AG09309 (cell line): ENCODE measurements around the gene SCN7A.

Source experiments
- DNase-seq: peaks from one replicate; pipeline ENCODE4 v3.0.0-alpha.2; 2010; ENCODE audit warnings: low read depth
- H3K4me3 ChIP-seq: 2 replicates; pipeline ENCODE4 v1.5.1; 2011; ENCODE audit warnings: mild to moderate bottlenecking, low read depth, low read length, moderate library complexity; ENCODE audit not compliant: control insufficient read depth
- TF ChIP-seq, protein P1 (sequence below): IDR thresholded peaks from 2 replicates; pipeline ENCODE4 v1.5.1; 2011; ENCODE audit warnings: mild to moderate bottlenecking, low read depth, low read length, inconsistent platforms; ENCODE audit not compliant: insufficient read depth, control insufficient read depth; ENCODE audit errors: missing control alignments

SCN7A gene

DNA sequence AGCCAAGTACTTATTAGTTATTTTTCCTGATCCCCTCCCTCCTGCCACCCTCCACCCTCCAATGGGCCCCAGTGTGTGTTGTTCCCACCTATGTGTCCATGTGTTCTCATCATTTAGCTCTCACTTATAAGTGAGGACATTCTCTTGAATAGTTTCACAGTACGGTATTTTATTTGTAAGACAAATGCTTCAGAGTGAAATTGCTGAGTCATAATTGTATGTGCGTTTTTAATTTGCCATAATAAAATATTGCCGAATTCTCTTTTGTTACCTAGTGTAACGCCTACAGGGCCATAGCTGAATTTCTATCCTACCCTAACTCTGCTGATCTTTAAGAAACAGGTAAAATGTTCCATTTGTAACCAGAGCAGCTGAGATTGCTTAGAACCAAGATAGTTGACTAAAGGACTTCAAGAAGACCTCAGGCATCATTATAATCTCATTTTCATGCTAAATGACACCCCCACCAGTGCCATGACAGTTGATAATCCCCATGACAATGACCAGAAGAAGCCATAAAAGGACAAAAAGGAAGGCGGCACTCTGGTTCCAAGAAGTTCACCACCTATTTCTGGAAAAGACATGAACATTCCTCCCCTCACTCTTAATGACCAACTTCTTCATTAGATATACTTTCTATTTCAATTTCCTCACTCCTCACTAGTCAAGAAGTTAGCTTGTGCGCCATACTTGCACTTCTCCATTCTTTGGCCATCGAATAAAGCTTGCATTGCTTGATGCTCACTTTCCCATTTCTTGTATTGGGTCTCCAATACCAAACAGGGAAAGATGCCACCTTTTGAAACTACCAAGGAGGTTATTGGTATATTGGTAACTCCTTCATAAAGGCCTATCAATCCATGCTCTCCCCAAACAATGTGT is 136.7 kb downstream of the SCN7A start:
- no peak for DNase-seq
- H3K4me3 ChIP-seq, result no peak overlapping the region
- TF ChIP-seq, protein P1, sequence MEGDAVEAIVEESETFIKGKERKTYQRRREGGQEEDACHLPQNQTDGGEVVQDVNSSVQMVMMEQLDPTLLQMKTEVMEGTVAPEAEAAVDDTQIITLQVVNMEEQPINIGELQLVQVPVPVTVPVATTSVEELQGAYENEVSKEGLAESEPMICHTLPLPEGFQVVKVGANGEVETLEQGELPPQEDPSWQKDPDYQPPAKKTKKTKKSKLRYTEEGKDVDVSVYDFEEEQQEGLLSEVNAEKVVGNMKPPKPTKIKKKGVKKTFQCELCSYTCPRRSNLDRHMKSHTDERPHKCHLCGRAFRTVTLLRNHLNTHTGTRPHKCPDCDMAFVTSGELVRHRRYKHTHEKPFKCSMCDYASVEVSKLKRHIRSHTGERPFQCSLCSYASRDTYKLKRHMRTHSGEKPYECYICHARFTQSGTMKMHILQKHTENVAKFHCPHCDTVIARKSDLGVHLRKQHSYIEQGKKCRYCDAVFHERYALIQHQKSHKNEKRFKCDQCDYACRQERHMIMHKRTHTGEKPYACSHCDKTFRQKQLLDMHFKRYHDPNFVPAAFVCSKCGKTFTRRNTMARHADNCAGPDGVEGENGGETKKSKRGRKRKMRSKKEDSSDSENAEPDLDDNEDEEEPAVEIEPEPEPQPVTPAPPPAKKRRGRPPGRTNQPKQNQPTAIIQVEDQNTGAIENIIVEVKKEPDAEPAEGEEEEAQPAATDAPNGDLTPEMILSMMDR, result no peak
